GM23338 (cell line): Measurements from ENCODE around the gene ZNF474.

Experiments used
- CREB1 ChIP-seq: fragments of 250-450 bp; sonication (Bioruptor Pico); IDR thresholded peaks from 2 replicates; pipeline ENCODE4 v1.5.0; 2020; ENCODE audit warnings: low read depth, mild to moderate bottlenecking, moderate library complexity
- EZH2 ChIP-seq: fragments of 200-600 bp; sonication (generic); IDR thresholded peaks from one replicate; pipeline ENCODE4 v1.8.0; 2017; ENCODE audit warnings: antibody characterized with exemption, mild to moderate bottlenecking, low read depth; ENCODE audit not compliant: unreplicated experiment
- EZH2phosphoT487 ChIP-seq: fragments of 200-600 bp; sonication (generic); IDR thresholded peaks from one replicate; pipeline ENCODE4 v1.8.1; 2018; ENCODE audit warnings: antibody characterized with exemption; ENCODE audit not compliant: unreplicated experiment
- JUNB ChIP-seq: IDR thresholded peaks from one replicate; pipeline ENCODE4 v1.6.1; 2016; ENCODE audit warnings: antibody characterized with exemption; ENCODE audit not compliant: unreplicated experiment
- POLR2AphosphoS5 ChIP-seq: IDR thresholded peaks from 2 replicates; pipeline ENCODE4 v1.6.1; 2016; ENCODE audit warnings: antibody characterized with exemption, low read depth
- STAT1 ChIP-seq: IDR thresholded peaks from one replicate; pipeline ENCODE4 v1.6.1; 2016; ENCODE audit warnings: antibody characterized with exemption; ENCODE audit not compliant: unreplicated experiment
- ZNF114 ChIP-seq: fragments of 250-450 bp; sonication (Bioruptor Pico); IDR thresholded peaks from 2 replicates; pipeline ENCODE4 v1.5.0; 2020; ENCODE audit warnings: mild to moderate bottlenecking, moderate library complexity
- ZNF331 ChIP-seq: fragments of 250-450 bp; sonication (Bioruptor Pico); IDR thresholded peaks from 2 replicates; pipeline ENCODE4 v1.5.0; 2020; ENCODE audit warnings: low read depth, mild to moderate bottlenecking, moderate library complexity
- TF ChIP-seq, protein P1 (sequence below), 2 experiments: fragments of 200-600 bp in 1 of 2; sonication (generic) in 1 of 2; conservative IDR thresholded peaks; 2 replicates each; pipeline versions ENCODE4 v1.5.1 to v1.6.1; 2016 to 2017; ENCODE audit warnings: antibody characterized with exemption in 2 of 2, low read depth in 2 of 2, mild to moderate bottlenecking in 2 of 2, moderate library complexity in 1 of 2
- TF ChIP-seq, protein P2 (sequence below): IDR thresholded peaks from one replicate; pipeline ENCODE4 v1.6.1; 2018; ENCODE audit warnings: antibody characterized with exemption; ENCODE audit not compliant: unreplicated experiment
- TF ChIP-seq, protein P3 (sequence below): IDR thresholded peaks from 2 replicates; pipeline ENCODE4 v1.6.1; 2016; ENCODE audit warnings: antibody characterized with exemption

DNA sequence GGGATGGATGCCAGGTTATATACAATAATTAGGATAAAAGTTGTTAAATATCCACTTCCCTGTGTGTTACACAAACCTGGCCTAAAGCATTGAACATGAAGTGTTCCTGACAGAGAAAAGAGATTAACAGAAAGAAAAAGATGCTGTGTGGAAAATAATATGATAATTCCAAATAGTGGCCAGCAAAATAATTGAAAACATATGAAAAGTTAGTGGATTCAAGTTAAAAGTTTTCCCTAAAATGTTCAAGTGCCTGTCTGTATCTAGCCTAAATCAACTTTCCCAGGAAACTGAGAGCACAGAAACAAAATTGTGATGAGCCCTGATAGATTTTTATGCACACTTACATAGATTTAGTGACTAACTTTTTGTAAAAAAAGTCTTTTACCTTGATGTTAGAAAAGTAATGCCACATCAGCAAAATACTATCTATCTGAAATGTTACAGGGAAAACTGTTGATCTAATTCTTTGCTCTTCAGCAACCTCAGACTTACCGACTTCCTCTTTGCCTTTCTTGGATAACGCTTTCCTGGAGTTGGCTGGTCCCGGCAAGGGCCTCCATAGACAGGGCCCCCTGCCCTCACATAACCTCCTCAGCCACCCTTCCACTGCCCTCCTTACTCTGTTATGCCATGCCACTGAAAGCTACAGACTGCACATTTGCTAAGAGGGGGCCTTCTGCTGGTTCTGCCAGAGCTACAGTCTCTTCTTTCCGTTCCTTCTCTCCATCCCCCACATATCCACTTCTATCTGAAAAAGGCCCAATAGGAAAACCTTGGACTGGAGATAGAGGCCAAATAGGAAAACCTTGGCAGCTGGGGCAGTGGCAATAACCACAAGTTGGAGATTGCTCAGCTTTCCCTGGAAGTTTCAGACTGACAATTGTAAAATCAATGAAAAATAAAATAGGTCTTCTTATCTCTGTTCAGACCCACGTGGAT lies 44.4 kb downstream of the ZNF474 start:
- TF ChIP-seq, protein P1, sequence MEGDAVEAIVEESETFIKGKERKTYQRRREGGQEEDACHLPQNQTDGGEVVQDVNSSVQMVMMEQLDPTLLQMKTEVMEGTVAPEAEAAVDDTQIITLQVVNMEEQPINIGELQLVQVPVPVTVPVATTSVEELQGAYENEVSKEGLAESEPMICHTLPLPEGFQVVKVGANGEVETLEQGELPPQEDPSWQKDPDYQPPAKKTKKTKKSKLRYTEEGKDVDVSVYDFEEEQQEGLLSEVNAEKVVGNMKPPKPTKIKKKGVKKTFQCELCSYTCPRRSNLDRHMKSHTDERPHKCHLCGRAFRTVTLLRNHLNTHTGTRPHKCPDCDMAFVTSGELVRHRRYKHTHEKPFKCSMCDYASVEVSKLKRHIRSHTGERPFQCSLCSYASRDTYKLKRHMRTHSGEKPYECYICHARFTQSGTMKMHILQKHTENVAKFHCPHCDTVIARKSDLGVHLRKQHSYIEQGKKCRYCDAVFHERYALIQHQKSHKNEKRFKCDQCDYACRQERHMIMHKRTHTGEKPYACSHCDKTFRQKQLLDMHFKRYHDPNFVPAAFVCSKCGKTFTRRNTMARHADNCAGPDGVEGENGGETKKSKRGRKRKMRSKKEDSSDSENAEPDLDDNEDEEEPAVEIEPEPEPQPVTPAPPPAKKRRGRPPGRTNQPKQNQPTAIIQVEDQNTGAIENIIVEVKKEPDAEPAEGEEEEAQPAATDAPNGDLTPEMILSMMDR (conservative IDR thresholded peaks at IDR 0.05; ENCODE audit: low read depth in 2 of 2), result no peak
- TF ChIP-seq POLR2AphosphoS5, result no peak
- no peak for TF ChIP-seq EZH2
- no peak for TF ChIP-seq EZH2phosphoT487
- no peak for TF ChIP-seq JUNB
- TF ChIP-seq, protein P2, sequence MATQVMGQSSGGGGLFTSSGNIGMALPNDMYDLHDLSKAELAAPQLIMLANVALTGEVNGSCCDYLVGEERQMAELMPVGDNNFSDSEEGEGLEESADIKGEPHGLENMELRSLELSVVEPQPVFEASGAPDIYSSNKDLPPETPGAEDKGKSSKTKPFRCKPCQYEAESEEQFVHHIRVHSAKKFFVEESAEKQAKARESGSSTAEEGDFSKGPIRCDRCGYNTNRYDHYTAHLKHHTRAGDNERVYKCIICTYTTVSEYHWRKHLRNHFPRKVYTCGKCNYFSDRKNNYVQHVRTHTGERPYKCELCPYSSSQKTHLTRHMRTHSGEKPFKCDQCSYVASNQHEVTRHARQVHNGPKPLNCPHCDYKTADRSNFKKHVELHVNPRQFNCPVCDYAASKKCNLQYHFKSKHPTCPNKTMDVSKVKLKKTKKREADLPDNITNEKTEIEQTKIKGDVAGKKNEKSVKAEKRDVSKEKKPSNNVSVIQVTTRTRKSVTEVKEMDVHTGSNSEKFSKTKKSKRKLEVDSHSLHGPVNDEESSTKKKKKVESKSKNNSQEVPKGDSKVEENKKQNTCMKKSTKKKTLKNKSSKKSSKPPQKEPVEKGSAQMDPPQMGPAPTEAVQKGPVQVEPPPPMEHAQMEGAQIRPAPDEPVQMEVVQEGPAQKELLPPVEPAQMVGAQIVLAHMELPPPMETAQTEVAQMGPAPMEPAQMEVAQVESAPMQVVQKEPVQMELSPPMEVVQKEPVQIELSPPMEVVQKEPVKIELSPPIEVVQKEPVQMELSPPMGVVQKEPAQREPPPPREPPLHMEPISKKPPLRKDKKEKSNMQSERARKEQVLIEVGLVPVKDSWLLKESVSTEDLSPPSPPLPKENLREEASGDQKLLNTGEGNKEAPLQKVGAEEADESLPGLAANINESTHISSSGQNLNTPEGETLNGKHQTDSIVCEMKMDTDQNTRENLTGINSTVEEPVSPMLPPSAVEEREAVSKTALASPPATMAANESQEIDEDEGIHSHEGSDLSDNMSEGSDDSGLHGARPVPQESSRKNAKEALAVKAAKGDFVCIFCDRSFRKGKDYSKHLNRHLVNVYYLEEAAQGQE, result no peak
- no peak for TF ChIP-seq CREB1 (CRISPR knock-in tag)
- TF ChIP-seq STAT1, result no peak
- no peak for TF ChIP-seq ZNF114
- TF ChIP-seq ZNF331 (CRISPR knock-in tag), result no peak
- TF ChIP-seq, protein P3, sequence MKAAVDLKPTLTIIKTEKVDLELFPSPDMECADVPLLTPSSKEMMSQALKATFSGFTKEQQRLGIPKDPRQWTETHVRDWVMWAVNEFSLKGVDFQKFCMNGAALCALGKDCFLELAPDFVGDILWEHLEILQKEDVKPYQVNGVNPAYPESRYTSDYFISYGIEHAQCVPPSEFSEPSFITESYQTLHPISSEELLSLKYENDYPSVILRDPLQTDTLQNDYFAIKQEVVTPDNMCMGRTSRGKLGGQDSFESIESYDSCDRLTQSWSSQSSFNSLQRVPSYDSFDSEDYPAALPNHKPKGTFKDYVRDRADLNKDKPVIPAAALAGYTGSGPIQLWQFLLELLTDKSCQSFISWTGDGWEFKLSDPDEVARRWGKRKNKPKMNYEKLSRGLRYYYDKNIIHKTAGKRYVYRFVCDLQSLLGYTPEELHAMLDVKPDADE, result no peak
